Breast epithelium (tissue), 3 donors: Measurements from ENCODE around the gene DYNC2LI1.

ENCODE experiments used
- POLR2A ChIP-seq: fragments of 450-650 bp; IDR thresholded peaks from one replicate; pipeline ENCODE4 v1.6.1; 2016; ENCODE audit warnings: antibody characterized with exemption, mild to moderate bottlenecking, moderate library complexity
- POLR2AphosphoS5 ChIP-seq, 3 donors: sonication (generic); formaldehyde crosslinking; IDR thresholded peaks; one replicate each; pipeline ENCODE4 v1.6.1; 2017; ENCODE audit warnings: antibody characterized with exemption in 3 of 3

DNA sequence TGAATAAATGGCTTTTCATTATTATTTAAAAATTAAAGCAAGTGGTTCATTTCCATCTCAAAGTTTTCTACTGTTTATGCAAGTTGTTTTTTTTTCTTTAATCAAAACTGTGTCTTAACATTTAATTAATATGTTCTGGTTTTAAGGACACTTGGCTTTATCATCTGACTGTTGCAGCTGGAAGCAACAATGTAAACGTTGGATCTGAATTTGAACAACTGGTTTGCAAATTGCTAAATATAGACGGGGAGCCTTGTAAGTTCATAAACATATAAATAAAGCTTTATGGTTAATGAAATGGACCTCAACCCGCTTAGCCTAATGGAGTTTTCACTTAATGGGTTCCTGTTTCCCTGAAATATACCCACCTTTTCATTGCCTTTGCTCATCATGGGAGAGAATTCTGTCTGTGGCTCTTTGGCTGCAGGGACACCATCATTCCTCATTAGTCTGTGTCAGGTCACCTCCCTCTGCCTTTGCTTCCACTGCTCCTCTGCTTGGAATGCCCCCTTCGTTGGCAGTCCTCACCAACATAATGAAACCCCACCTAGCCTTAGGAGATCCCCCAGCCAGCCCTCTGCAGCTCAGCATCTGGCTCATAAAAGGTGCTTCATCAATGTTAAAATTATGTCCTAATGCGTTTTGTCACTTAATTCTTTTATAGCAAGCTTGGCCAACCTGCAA is 44.2 kb upstream of the DYNC2LI1 start:
- TF ChIP-seq POLR2AphosphoS5 (IDR thresholded peaks at IDR 0.05) (no peak), POLR2A (no peak)
